Measurements from ENCODE around the gene FRMD4A. TPM values are rescaled to one million over a fixed set of nuclear protein-coding genes. Genes with fewer than 3 reads are reported as not detected.

FRMD4A gene
- total and polyA plus RNA-seq, 11 donors: 12.2 to 58.1 (median 28.1) TPM

- TF ChIP-seq POLR2A (IDR thresholded peaks at IDR 0.05) (no peak), CTCF (IDR thresholded peaks at IDR 0.05) (no peak)
- ATAC-seq (peak in 3 of 4 donors; percentile 37 to 66 (median 41)), DNase-seq (peak in 3 of 5 donors; percentile 35 to 70 (median 40))
- whole genome bisulfite sequencing, 4 donors: 2 to 7% (median 3%) methylated on average over 28 to 87 of the region's 87 CpGs
- Histone ChIP-seq H3K36me3 (no peaks in the 10 kb centered on the region), H3K27ac (peak overlapping the region; percentile 21 to 86 (median 76)), H3K27me3 (peaks cover 0 to 30% (median 0%) of the 10 kb centered on the region in 9 donors), H3K4me1 (peaks cover 0 to 60% (median 22%) of the 10 kb centered on the region in 12 donors), H3K4me3 (peak overlapping the region; percentile 39 to 85 (median 65)), H3K9me3 (peaks cover 0 to 5% (median 0%) of the 10 kb centered on the region in 12 donors)
- intact Hi-C loops (cut with DNase I): loop anchor here in 5 of 10 donors (1.0 to 10.0 kb wide), 6 partner anchors 26 to 104 kb away; no protein-coding TSS in a partner anchor
These were observed 439.4 kb downstream of the FRMD4A start for GRCh38 chr10:13891128-13892000.

DNA sequence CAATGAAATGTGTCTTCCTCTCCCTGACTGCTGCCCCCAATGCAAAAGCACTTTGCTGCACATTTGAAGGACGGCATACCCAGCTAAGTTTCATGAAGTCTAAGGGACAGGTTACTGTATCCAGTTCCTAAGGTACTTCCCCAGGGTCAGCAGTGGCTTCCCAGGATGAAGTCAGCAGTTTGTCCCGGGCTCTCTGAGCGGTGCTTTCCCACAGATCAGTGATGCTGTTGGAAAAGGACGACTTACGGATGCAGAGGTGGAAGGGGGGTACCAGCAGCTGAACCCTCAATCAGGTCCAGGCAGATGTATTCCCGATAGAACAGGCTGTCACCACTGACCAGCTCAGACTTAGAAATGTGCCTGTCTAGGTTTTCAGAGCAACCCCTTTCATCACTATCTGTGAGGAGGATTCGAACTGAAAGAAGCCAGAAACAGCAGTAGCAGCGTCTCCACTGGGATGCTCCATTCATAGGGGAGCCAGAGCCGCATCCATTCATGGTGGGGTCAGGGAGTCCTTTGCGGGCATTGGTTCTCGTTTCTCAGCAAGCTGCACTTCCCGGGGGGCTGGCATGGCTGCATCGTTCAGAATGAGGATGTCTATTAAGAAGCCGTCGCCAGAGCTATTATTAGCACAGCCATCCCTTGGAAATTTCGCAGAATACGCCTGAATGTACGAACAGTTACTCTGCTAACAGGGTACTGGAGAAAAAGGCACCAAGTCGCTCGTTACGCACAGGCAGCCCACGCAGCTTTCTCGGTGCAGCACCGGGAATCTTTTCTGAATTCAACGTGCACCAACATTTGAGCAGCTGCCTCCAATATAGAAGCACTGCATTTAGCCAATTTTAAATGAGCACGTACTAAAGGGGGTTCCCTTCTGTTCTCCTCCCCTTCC, 440.2 kb downstream of the FRMD4A start:
- ATAC-seq (peak; percentile 29 to 74 (median 37)), DNase-seq (peak in 4 of 5 donors; percentile 48 to 64 (median 51))
- Histone ChIP-seq H3K27ac (peak overlapping the region; percentile 21 to 86 (median 76)), H3K9me3 (no peaks in the 10 kb centered on the region), H3K4me3 (peak overlapping the region; percentile 39 to 85 (median 65)), H3K27me3 (peaks cover 0 to 30% (median 0%) of the 10 kb centered on the region in 9 donors), H3K4me1 (peaks cover 0 to 60% (median 22%) of the 10 kb centered on the region in 12 donors), H3K36me3 (no peaks in the 10 kb centered on the region)
- WGBS, 4 donors: 15 to 19% (median 16%) methylated on average over 21 to 26 of the region's 26 CpGs
- intact Hi-C loops (cut with DNase I): loop anchor here in 5 of 10 donors (1.0 to 10.0 kb wide), 6 partner anchors 25 to 103 kb away; no protein-coding TSS in a partner anchor
- TF ChIP-seq POLR2A (IDR thresholded peaks at IDR 0.05): no peak
- TF ChIP-seq CTCF (IDR thresholded peaks at IDR 0.05): no peak

DNA sequence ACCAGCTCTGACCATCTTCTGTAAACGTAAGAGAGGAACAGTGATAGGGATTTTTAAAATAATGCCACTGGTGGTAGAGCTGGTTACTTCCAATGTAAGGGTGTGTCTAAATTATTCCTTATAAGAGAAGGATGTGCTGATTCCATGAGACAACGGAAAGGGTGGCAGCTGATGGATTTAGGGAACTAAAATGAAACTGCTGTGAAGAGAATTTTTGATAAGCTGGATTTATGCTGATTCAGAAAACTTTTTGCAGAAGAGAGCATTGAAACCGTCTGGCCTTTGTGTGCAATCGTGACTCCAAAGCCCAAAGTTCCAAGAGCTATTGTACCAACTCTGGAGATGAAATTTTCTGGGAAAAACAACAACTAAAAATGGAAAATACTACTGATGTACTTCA, 443.0 kb downstream of the FRMD4A start:
- no peak overlapping the region for H3K4me3 ChIP-seq
- no peak for TF ChIP-seq POLR2A (IDR thresholded peaks at IDR 0.05)
- no peak for TF ChIP-seq CTCF (IDR thresholded peaks at IDR 0.05)
- H3K4me1 ChIP-seq: peaks cover 0 to 59% (median 25%) of the 10 kb centered on the region in 12 donors
- no peak for DNase-seq
- H3K27me3 ChIP-seq: peaks cover 0 to 23% (median 0%) of the 10 kb centered on the region in 9 donors
- intact Hi-C loops (cut with DNase I): no loop called here
- no peaks in the 10 kb centered on the region for H3K36me3 ChIP-seq
- no peaks in the 10 kb centered on the region for H3K9me3 ChIP-seq
- 67 to 81% (median 70%) methylated on average over 4 of the region's 4 CpGs for WGBS, 4 donors
- H3K27ac ChIP-seq: peak overlapping the region in 3 of 12 donors; percentile 2 to 73 (median 12)
- peak in 1 of 4 donors; percentile 26 for ATAC-seq

Measured in heart left ventricle (tissue), 16 donors.